Astrocyte of the cerebellum (primary cell): ENCODE data around the gene STK32C.
"Not testable (repeated sequence)": the region's sequence is repeated elsewhere in the genome, so short reads cannot be mapped to it uniquely, and the experiment has no call there.

Experiments
- DNase-seq: peaks from one replicate; pipeline ENCODE4 v3.0.0-alpha.2; 2011; ENCODE audit warnings: low read depth
- H3K4me3 ChIP-seq: 2 replicates; pipeline ENCODE4 v1.5.1; 2011; ENCODE audit warnings: mild to moderate bottlenecking, low read depth, low read length, moderate library complexity
- CTCF ChIP-seq: IDR thresholded peaks from 2 replicates; pipeline ENCODE4 v1.5.1; 2012; ENCODE audit warnings: low read length, low read depth, moderate library complexity, mild to moderate bottlenecking; ENCODE audit errors: missing control alignments
- in situ Hi-C: cut with HindIII; loops from 2 replicates; pipeline ENCODE4 v1.10.0; 2017; ENCODE audit warnings: low sequenced_read_pairs

The STK32C gene

DNA sequence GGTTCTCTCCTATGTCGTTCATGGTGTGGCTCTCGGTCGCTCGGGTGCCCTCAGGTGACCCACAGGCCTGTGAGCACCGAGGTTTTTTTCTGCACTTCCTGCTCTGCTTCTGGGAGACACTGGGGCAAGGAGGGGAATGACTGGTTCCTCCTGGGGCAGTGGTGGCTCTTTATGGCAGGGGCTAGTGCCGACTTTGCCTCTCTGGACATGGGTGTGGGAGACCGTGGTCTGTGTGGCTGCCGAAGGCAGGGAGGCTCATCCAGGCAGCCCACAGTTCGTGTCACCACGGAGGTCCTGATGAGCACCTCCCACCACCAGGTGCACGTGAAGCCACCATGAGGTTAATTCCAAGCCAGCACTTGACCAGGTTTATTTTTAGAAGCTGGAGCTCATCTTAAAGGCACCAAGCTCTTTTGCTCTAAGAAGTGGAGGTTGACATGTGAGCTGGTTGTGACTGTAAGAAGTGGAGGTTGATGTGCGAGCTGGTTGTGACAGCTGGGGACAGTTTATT, 145.7 kb downstream of the STK32C start:
- no peak for DNase-seq
- H3K4me3 ChIP-seq: no peak overlapping the region
- no peak for TF ChIP-seq CTCF
- in situ Hi-C loops: no loop called here

- in situ Hi-C loops, H3K4me3 ChIP-seq, DNase-seq: not testable (repeated sequence)
Measured at GRCh38 chr10:132160834-132161622, 146.7 kb downstream of the STK32C start.

DNA sequence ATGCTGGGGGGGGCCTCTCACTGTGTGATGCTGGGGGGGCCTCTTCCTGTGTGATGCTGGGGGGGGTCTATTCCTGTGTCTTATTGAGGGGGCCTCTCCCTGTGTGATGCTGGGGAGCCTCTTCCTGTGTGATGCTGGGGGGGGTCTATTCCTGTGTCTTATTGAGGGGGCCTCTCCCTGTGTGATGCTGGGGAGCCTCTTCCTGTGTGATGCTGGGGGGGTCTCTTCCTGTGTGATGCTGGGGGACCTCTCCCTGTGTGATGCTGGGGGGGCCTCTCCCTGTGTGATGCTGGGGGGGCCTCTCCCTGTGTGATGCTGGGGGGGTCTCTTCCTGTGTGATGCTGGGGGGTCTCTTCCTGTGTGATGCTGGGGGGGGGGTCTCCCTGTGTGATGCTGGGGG, 147.5 kb downstream of the STK32C start:
- DNase-seq, H3K4me3 ChIP-seq, in situ Hi-C loops: not testable (repeated sequence)

DNA sequence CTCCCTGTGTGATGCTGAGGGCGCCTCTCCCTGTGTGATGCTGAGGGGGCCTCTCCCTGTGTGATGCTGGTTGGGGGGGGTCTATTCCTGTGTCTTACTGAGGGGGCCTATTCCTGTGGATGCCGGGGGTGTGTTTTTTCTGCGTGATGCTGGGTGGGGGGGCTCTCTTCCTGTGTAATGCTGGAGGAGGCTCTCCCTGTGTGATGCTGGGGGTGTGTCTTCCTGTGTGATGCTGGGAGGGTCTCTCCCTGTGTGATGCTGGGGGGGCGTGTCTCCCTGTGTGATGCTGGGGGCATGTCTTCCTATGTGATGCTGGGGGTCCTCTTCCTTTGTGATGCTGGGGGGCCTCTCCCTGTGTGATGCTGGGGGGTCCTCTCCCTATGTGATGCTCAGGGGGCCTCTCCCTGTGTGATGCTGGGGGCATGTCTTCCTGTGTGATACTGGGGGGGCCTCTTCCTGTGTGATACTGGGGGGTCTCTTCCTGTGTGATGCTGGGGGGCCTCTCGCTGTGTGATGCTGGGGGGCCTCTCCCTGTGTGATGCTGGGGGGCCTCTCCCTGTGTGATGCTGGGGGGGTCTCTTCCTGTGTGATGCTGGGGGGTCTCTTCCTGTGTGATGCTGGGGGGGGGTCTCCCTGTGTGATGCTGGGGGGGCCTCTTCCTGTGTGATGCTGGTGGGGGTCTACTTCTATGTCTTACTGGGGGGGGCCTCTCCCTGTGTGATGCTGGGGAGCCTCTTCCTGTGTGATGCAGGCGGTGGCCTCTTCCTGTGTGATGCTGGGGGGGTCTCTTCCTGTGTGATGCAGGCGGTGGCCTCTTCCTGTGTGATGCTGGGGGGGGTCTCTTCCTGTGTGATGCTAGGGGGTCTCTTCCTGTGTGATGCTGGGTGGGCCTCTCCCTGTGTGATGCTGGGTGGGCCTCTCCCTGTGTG, 148.2 kb downstream of the STK32C start:
- H3K4me3 ChIP-seq, in situ Hi-C loops, DNase-seq: not testable (repeated sequence)

DNA sequence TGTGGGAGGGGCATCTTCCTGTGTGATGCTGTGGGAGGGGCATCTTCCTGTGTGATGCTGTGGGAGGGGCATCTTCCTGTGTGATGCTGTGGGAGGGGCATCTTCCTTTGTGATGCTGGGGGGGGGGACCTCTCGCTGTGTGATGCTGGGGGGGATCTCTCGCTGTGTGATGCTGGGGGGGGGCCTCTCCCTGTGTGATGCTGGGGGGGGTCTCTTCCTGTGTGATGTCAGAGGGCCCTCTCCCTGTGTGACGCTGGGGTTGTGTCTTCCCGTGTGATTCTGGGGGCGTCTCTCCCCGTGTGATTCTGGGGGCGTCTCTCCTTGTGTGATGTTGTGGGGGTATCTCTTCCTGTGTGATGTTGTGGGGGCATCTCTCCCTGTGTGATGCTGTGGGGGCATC, 148.9 kb downstream of the STK32C start:
- no peak for TF ChIP-seq CTCF
- DNase-seq: no peak
- in situ Hi-C loops: no loop called here

DNA sequence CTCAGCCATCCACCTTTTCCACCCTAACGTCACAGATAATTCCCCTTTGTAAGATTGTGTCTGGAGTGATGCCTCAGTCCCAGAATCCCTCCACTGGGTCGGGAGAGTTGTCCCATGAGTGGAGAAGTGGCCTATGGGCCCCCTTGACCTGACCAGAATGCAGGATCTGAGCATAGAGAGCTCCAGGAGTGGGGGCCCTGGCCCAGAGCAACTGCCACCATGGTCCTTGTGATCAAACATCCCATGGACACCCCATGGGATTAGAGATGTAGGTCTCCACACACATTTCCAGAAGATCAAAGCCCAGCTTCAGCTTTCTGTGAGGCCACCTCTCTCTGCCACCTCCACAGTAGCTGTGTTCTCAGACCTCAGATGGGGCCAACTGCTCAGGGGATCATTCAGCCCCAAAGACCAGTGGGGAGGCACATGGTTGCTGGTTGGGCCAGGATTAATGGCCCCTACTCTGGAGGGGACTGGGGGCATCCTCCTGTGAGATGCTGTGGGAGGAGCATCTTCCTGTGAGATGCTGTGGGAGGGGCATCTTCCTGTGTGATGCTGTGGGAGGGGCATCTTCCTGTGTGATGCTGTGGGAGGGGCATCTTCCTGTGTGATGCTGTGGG, 149.5 kb downstream of the STK32C start:
- TF ChIP-seq CTCF: no peak
- in situ Hi-C loops: no loop called here
- DNase-seq: no peak
- no peak overlapping the region for H3K4me3 ChIP-seq

More for the DNA sequence above, 148.9 kb downstream of the STK32C start:
- no peak overlapping the region for H3K4me3 ChIP-seq
